PFSK-1 (cell line): ENCODE data around the gene OPA3.

Experiments
- POLR2AphosphoS5 ChIP-seq: IDR thresholded peaks from 2 replicates; pipeline ENCODE4 v1.6.1; 2012; ENCODE audit warnings: low read depth, mild to moderate bottlenecking, control low read depth, low read length, moderate library complexity
- SIN3A ChIP-seq: IDR thresholded peaks from 2 replicates; pipeline ENCODE4 v1.6.1; 2012; ENCODE audit warnings: mild to moderate bottlenecking, low read length, moderate library complexity, borderline replicate concordance; ENCODE audit not compliant: insufficient read depth
- TAF1 ChIP-seq: IDR thresholded peaks from 2 replicates; pipeline ENCODE4 v1.6.1; 2012; ENCODE audit warnings: low read length, control low read depth, borderline replicate concordance; ENCODE audit not compliant: insufficient read depth

DNA sequence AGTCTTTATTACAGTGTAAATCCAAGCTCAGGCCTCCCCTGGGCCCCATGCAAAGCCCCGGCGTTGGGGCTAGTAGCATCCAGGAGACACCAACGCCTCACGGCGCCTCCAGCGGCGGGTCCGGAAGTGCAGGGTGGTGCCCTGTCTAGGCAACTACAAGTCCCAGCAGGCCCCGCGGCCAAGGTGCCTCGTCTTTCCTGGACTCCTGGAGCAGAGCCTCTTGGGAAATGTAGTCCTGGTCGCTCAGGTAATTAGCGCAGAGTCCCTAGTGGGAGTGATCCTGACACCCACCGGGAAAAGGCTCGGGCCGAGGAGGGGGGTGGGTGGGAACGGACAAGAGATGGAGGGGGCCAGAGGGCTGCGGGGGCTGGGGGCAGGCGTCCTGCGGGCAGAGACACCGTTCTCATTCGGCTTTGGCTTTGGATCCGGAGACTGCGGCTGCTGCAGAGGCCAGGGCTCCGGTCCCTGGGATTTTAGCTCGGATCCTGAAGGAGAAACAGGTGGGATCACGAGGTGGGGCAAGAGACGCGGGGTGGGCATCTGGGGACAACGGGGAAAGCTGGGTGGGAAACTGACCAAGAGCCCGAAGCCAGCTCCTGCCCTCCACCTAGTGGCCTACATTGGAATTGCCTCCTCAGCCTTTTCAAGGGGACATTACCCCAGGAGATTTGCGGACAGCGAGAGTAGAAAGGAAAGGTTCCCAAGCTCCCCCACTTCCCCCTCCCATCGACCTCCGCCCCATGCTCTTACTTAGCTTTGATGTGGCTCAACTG is 99.1 kb downstream of the OPA3 start:
- TF ChIP-seq TAF1, result no peak
- TF ChIP-seq POLR2AphosphoS5, result no peak
- no peak for TF ChIP-seq SIN3A
